SIG-M5 (cell line): ENCODE results near the gene CACNA1F.

Source experiments
- DNase-seq: peaks from one replicate; lab custom pipeline; 2025; lab: John Stamatoyannopoulos, UW

Gene CACNA1F

GRCh38 chrX:49233176-49233575 is at the start of gene CACNA1F:
Gene CACNA1F (minus strand): TSS chrX:49233340. CDS start chrX:49233309, 31 bp downstream.
- DNase-seq: no peak

GRCh38 chrX:49282647-49283011 is 49.5 kb upstream of the CACNA1F start:
- DNase-seq: no peak

DNA sequence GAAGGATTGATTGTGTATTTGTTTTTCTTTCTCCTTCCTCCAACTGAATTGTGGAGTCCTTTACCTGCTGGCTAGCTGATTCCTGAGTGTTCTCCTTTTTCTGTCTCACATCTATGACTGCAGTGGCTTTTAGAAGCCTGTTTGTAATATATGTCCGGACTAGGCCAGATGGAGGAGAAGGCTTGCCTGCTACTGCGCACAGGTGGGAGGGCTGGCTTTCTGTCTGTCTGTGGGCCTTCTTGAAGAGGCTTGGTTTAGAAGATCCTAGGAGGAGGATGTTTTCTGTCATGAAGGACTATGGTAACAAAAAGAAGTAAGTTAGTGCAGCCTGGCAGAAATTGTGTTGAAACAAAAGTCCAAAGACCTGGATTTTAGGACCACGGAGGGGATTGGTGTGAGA is 44.9 kb upstream of the CACNA1F start:
- no peak for DNase-seq

GRCh38 chrX:49277535-49277830 is 44.3 kb upstream of the CACNA1F start:
- DNase-seq: no peak

GRCh38 chrX:49276671-49277534 is 43.8 kb upstream of the CACNA1F start:
- no peak for DNase-seq

GRCh38 chrX:49276207-49276606 is 43.1 kb upstream of the CACNA1F start:
- DNase-seq: no peak

DNA sequence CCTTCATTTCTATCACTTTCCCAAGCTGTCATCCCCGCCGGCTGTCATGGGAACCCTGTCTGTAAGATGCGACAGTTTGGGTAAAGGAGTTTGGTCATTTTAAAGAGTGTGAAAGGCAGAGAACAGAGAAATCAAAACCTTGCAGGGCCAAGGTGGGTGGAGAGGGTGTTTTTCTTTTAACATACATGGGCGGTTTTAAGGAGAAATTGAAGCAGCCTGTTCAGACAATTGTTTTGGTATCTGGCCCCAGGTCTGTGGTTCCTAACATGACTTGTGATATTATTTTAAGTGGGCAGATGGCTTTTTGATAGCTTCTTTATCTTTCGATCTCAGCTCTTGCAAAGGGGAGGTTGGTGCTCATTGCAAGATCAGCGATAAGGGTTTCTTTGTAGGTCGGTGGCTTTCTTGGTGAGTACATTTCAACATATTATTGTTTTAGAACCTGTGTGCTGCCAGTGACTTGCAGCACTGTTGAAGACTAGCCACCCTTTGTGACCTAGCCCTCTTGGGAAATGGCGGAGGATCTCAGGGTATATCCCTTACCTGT is 40.1 kb upstream of the CACNA1F start:
- no peak for DNase-seq

- DNase-seq: no peak
Observed at GRCh38 chrX:49272421-49272820, 39.3 kb upstream of the CACNA1F start.

GRCh38 chrX:49271341-49271740 is 38.2 kb upstream of the CACNA1F start:
- DNase-seq: no peak

GRCh38 chrX:49270249-49270921 is 37.2 kb upstream of the CACNA1F start:
- DNase-seq: no peak

DNA sequence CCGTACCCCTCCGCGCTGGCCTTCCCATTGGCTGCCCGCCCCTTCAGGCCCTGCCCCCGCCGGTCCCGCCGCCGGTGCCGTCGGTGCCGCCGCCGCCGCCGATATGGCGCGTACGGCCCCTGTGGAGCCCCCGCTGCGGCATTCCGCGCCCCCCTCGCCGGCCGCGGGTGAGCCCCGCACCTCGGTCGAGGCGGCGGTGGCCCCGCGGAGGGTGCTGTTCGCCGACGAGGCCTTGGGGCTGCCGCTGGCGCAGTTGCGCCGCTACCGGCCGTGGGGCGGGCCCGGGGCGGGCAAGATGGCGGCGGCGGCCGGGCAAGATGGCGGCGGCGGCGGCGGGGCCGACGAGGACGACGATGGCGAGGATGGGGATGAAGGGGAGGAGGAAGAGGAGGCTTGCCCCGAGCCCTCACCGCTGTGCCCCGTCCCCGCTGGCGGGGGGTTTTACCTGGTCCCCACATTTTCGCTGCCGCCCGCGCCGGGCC is 36.7 kb upstream of the CACNA1F start, which contains the start of gene PPP1R3F:
TSS of gene PPP1R3F (plus strand) at position 27 of the 482 bp plus-strand sequence. CDS start at position 104, 77 bp downstream.
- DNase-seq: no peak

DNA sequence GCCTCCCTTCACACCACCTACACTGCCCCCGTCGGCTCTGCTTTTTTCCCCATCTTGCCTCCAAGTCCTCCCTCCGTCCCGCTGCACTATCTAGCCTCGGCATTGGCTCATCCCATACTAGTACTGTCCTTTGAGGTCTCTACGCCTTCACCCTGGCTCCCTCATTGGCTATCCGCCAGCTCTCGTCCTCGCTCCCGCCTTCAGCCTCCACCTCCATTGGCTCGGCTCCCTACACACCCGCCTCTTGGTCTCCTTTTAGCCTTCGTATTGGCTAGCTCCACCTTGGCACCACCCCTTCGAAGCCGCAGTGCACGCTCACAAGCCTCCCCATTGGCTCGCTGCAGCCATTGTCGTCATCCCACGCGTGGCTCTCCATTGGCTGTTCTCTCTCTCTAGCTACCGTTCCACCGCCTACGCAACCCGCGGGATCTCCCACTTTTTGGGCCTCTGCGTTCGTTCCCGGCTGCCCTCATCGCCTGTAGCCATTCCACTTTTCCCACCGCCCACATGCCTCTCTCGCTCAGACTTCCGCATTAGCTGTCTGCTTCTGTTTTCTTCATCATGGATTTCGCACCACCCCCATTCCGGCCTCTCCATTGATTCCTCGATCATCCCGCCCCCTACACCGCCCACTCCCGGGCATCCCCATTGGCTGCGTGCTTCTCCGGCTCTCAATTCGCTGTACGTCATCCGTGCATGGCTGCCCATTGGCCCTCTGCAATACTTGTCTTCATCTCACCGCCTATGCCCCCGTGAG is 36.0 kb upstream of the CACNA1F start:
- peak; percentile 88 for DNase-seq

GRCh38 chrX:49268702-49269009 is 35.5 kb upstream of the CACNA1F start:
- DNase-seq: no peak

GRCh38 chrX:49266523-49267445 is 33.6 kb upstream of the CACNA1F start:
- no peak for DNase-seq

DNA sequence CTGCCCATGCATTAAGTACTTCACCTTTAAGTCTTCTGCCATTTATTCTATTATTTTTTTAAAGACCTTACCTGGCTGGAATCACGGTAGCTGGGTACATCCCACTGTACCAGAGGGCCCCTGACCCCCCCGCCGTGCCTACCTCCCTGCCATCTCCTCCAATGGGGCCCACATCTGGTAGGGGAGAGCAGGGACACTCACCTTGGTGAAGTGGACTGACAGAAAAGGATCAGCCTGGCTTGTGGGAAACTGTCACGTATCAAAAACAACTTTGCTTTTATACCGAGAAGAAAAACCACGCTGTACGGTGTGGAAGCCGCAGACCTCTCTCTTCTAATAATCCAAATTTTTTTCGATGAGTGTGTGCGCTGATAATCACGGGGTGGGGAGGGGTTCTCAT is 31.3 kb upstream of the CACNA1F start, which contains the start of gene FOXP3:
TSS of gene FOXP3 (minus strand) at position 251 of the 400 bp plus-strand sequence. CDS start 6,205 bp downstream, outside the sequence.
- no peak for DNase-seq

GRCh38 chrX:49263631-49264030 is 30.5 kb upstream of the CACNA1F start:
- DNase-seq: no peak

DNA sequence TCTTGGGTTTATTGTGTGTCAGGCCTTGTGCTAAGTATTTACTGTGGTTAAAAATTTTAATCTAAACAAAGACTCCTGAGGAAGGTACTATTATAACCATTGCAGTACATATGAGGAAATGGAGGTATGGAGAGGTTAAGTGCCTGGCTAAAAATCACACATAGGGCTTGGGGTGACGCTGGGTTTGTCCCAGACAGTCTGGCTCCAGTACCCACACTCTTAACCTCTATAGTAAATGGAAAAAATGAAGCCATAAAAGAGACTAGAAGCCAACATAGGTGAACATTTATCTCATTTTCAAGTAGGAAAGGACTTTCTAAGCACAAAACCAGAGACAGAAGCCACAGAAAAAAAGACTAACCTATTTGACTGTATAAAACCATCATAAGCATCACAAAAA is 29.5 kb upstream of the CACNA1F start:
- DNase-seq: no peak

GRCh38 chrX:49260221-49260985 is 27.3 kb upstream of the CACNA1F start:
- no peak for DNase-seq

DNA sequence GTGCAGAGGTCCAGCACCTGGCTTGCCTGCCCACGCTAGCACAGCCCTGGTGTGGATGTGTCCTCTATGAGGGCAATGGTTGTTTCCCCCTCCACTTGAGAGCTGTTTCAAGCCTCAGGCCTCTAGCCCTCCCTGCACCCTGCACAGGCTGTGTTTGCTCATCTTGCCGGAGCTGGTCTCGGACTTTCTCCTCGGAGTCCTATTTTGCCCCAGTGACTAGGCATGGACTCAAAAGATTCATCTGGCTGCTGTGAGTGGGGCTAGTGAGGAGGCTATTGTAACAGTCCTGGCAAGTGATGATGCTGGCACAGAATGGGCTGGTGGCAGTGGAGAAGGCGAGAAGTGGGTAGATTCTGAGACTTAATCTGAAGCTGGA is 25.6 kb upstream of the CACNA1F start:
- no peak for DNase-seq
